Breast epithelium (tissue), 4 donors: ENCODE results near the gene PLEKHG4B. TPM values are rescaled to one million over a fixed set of nuclear protein-coding genes. Genes with fewer than 3 reads are reported as not detected.
"Not testable (repeated sequence)": the region's sequence is repeated elsewhere in the genome, so short reads cannot be mapped to it uniquely, and the experiment has no call there.

Source experiments
- DNase-seq, 2 donors: peaks; one replicate each; pipeline ENCODE4 v3.0.0-alpha.2; 2019; ENCODE audit warnings: low spot score in 2 of 2
- H3K27ac ChIP-seq, 2 donors: fragments of 200-600 bp; sonication (generic) in 1 of 2; one replicate each; pipeline ENCODE4 v1.5.1; 2016 to 2019; ENCODE audit warnings: mild to moderate bottlenecking in 1 of 2
- H3K27me3 ChIP-seq, 2 donors: fragments of 200-600 bp; sonication (generic) in 1 of 2; one replicate each; pipeline versions ENCODE4 v1.5.1 to v1.6.0; 2017 to 2019; ENCODE audit warnings: control low read depth in 1 of 2, mild to moderate bottlenecking in 1 of 2
- H3K36me3 ChIP-seq: fragments of 200-600 bp; one replicate; pipeline ENCODE4 v1.5.1; 2019
- H3K4me1 ChIP-seq, 2 donors: fragments of 200-600 bp; sonication (generic); one replicate each; pipeline ENCODE4 v1.5.1; 2016 to 2019; ENCODE audit warnings: control low read depth in 1 of 2
- H3K4me3 ChIP-seq, 3 donors: fragments of 200-600 bp; sonication (generic); 1 replicate in 2 of 3; 2 replicates in 1 of 3; pipeline ENCODE4 v1.5.1; 2016 to 2019; ENCODE audit warnings: mild to moderate bottlenecking in 3 of 3, moderate library complexity in 2 of 3
- H3K9me3 ChIP-seq, 2 donors: fragments of 200-600 bp; sonication (generic) in 1 of 2; one replicate each; pipeline ENCODE4 v1.5.1; 2016 to 2019; ENCODE audit warnings: control low read depth in 1 of 2
- CTCF ChIP-seq, 3 donors: fragments of 450-650 bp; IDR thresholded peaks; one replicate each; pipeline ENCODE4 v1.5.1; 2016 to 2017; ENCODE audit warnings: antibody characterized with exemption in 3 of 3, mild to moderate bottlenecking in 3 of 3, moderate library complexity in 3 of 3
- POLR2A ChIP-seq: fragments of 450-650 bp; IDR thresholded peaks from one replicate; pipeline ENCODE4 v1.6.1; 2016; ENCODE audit warnings: antibody characterized with exemption, mild to moderate bottlenecking, moderate library complexity
- POLR2AphosphoS5 ChIP-seq, 3 donors: sonication (generic); formaldehyde crosslinking; IDR thresholded peaks; one replicate each; pipeline ENCODE4 v1.6.1; 2017; ENCODE audit warnings: antibody characterized with exemption in 3 of 3
- intact Hi-C: fragments of 100-400 bp; cut with DNase I; formaldehyde crosslinking; loops from one replicate; pipeline ENCODE4 v1.15.1; 2023; ENCODE audit warnings: low total_unique reads
- total RNA-seq, 3 donors: library from RNA; depleted of rRNA; stranded (reverse); fragments of >200 nt; gene quantifications; one replicate each; pipeline ENCODE4 v1.1.0, GENCODE V29; 2016

Gene PLEKHG4B
- total RNA-seq, 3 donors from 2014 or later, result 4.3 to 5.4 TPM; not detected in 1

GRCh38 chr5:206927-207536 lies 115.1 kb downstream of the PLEKHG4B start:
- DNase-seq, result no peak
- Histone ChIP-seq H3K27ac (no peak overlapping the region), H3K27me3 (no peaks in the 10 kb centered on the region), H3K9me3 (no peaks in the 10 kb centered on the region), H3K4me1 (no peaks in the 10 kb centered on the region), H3K36me3 (no peaks in the 10 kb centered on the region), H3K4me3 (no peak overlapping the region)
- TF ChIP-seq POLR2AphosphoS5 (IDR thresholded peaks at IDR 0.05) (no peak), CTCF (IDR thresholded peaks at IDR 0.05) (no peak), POLR2A (no peak)
- intact Hi-C loops, result no loop called here

- no peak for DNase-seq
- Histone ChIP-seq H3K4me1 (no peaks in the 10 kb centered on the region), H3K27me3 (no peaks in the 10 kb centered on the region), H3K27ac (no peak overlapping the region), H3K36me3 (no peaks in the 10 kb centered on the region), H3K9me3 (no peaks in the 10 kb centered on the region), H3K4me3 (no peak overlapping the region)
- TF ChIP-seq POLR2A, result no peak
- intact Hi-C loops, result no loop called here
Observed at GRCh38 chr5:207599-207998, 115.6 kb downstream of the PLEKHG4B start.

GRCh38 chr5:208449-209114 lies 116.6 kb downstream of the PLEKHG4B start:
- Histone ChIP-seq H3K36me3 (no peaks in the 10 kb centered on the region), H3K4me1 (no peaks in the 10 kb centered on the region)
- TF ChIP-seq POLR2AphosphoS5 (IDR thresholded peaks at IDR 0.05) (no peak), POLR2A (no peak), CTCF (IDR thresholded peaks at IDR 0.05) (no peak)

GRCh38 chr5:213803-214395 lies 121.9 kb downstream of the PLEKHG4B start:
- Histone ChIP-seq H3K9me3 (no peaks in the 10 kb centered on the region), H3K27ac (no peak overlapping the region), H3K36me3 (no peaks in the 10 kb centered on the region), H3K27me3 (no peaks in the 10 kb centered on the region), H3K4me3 (no peak overlapping the region), H3K4me1 (no peaks in the 10 kb centered on the region)
- TF ChIP-seq POLR2AphosphoS5 (IDR thresholded peaks at IDR 0.05) (no peak), POLR2A (no peak), CTCF (IDR thresholded peaks at IDR 0.05) (no peak)
- DNase-seq, result no peak
- intact Hi-C loops, result no loop called here

More at GRCh38 chr5:208449-209114, 116.6 kb downstream of the PLEKHG4B start:
- H3K27ac ChIP-seq, result no peak overlapping the region
- no peaks in the 10 kb centered on the region for H3K9me3 ChIP-seq
- no peaks in the 10 kb centered on the region for H3K27me3 ChIP-seq
- DNase-seq, result no peak
- intact Hi-C loops, result no loop called here
- no peak overlapping the region for H3K4me3 ChIP-seq

- H3K36me3 ChIP-seq, intact Hi-C loops, H3K27ac ChIP-seq, H3K4me1 ChIP-seq, H3K4me3 ChIP-seq, H3K27me3 ChIP-seq, H3K9me3 ChIP-seq, DNase-seq: not testable (repeated sequence)
Observed at GRCh38 chr5:215256-215655, 123.3 kb downstream of the PLEKHG4B start.

- H3K4me3 ChIP-seq, H3K4me1 ChIP-seq, H3K9me3 ChIP-seq, DNase-seq, H3K27ac ChIP-seq, H3K36me3 ChIP-seq, intact Hi-C loops, H3K27me3 ChIP-seq: not testable (repeated sequence)
Observed at GRCh38 chr5:216076-216475, 124.1 kb downstream of the PLEKHG4B start.
